WTC11 (cell line): ENCODE data around the gene ITGAL. TPM values are rescaled to one million over a fixed set of nuclear protein-coding genes. Genes with fewer than 3 reads are reported as not detected.
A peak's percentile ranks its signal among the peaks of the same experiment; 100 is the strongest.

Experiments used
- ATAC-seq: fragments of 200-7000 bp; cut with Tn5 transposase; 2 replicates; pipeline ENCODE4 v1.10.0; 2021; ENCODE audit warnings: mild to moderate bottlenecking, moderate library complexity
- CTCF ChIA-PET: fragments of 300-600 bp; sonication (Branson Sonifier 250); formaldehyde crosslinking; loops from one replicate; lab custom pipeline; 2021; ENCODE audit warnings: antibody characterized with exemption; lab: Charles Lee
- POLR2A ChIA-PET: fragments of 350-600 bp; sonication (Branson Sonifier 250); formaldehyde crosslinking; loops from one replicate; lab custom pipeline; 2021; ENCODE audit warnings: antibody characterized with exemption; lab: Charles Lee
- DNase-seq: peaks from one replicate; pipeline ENCODE4 v3.0.0; 2021; ENCODE audit warnings: low spot score
- H3K27ac Mint-ChIP-seq: 2 replicates; pipeline ENCODE4 v1.8.0; 2021; ENCODE audit warnings: mixed read lengths
- H3K27me3 Mint-ChIP-seq: 2 replicates; pipeline ENCODE4 v1.8.0; 2021; ENCODE audit warnings: low read depth, mild to moderate bottlenecking, moderate library complexity, mixed read lengths
- H3K36me3 Mint-ChIP-seq: 2 replicates; pipeline ENCODE4 v1.8.0; 2021; ENCODE audit warnings: mixed read lengths
- H3K4me1 Mint-ChIP-seq: 2 replicates; pipeline ENCODE4 v1.8.0; 2022; ENCODE audit warnings: mixed read lengths
- H3K4me3 Mint-ChIP-seq: 2 replicates; pipeline ENCODE4 v1.8.0; 2021; ENCODE audit warnings: mild to moderate bottlenecking, moderate library complexity, mixed read lengths
- H3K9me3 Mint-ChIP-seq: 2 replicates; pipeline ENCODE4 v1.8.0; 2021; ENCODE audit warnings: mixed read lengths
- AR ChIP-seq: fragments of 250-450 bp; sonication (Bioruptor Pico); IDR thresholded peaks from 2 replicates; pipeline ENCODE4 v1.9.0; 2021; ENCODE audit warnings: mild to moderate bottlenecking
- ARID4B ChIP-seq: sonication (generic); formaldehyde crosslinking; IDR thresholded peaks from 2 replicates; pipeline ENCODE4 v1.8.0; 2023; ENCODE audit warnings: missing genetic modification reagents, mild to moderate bottlenecking, borderline replicate concordance
- ATF1 ChIP-seq: sonication (generic); formaldehyde crosslinking; IDR thresholded peaks from 2 replicates; pipeline ENCODE4 v1.8.1; 2023; ENCODE audit warnings: mild to moderate bottlenecking, moderate library complexity, missing genetic modification reagents
- ATF2 ChIP-seq: sonication (generic); formaldehyde crosslinking; IDR thresholded peaks from 2 replicates; pipeline ENCODE4 v1.8.1; 2022; ENCODE audit warnings: low read depth, missing genetic modification reagents, borderline replicate concordance
- EMX1 ChIP-seq: fragments of 250-450 bp; sonication (Bioruptor Pico); IDR thresholded peaks from 2 replicates; pipeline ENCODE4 v1.8.0; 2021; ENCODE audit warnings: mild to moderate bottlenecking
- FOXP1 ChIP-seq: sonication (generic); formaldehyde crosslinking; IDR thresholded peaks from 2 replicates; pipeline ENCODE4 v1.8.0; 2022; ENCODE audit warnings: missing genetic modification reagents, mild to moderate bottlenecking, moderate library complexity, borderline replicate concordance
- GRHL2 ChIP-seq: fragments of 250-450 bp; sonication (Bioruptor Pico); IDR thresholded peaks from 2 replicates; pipeline ENCODE4 v1.8.0; 2022; ENCODE audit warnings: mild to moderate bottlenecking, moderate library complexity; ENCODE audit not compliant: insufficient replicate concordance, severe bottlenecking
- MLX ChIP-seq: sonication (generic); formaldehyde crosslinking; IDR thresholded peaks from 2 replicates; pipeline ENCODE4 v1.8.1; 2023; ENCODE audit warnings: mild to moderate bottlenecking, missing genetic modification reagents, moderate library complexity
- NFATC4 ChIP-seq: fragments of 250-450 bp; sonication (Bioruptor Pico); IDR thresholded peaks from 2 replicates; pipeline ENCODE4 v1.9.0; 2021; ENCODE audit warnings: mild to moderate bottlenecking
- NFE2L1 ChIP-seq: sonication (generic); formaldehyde crosslinking; IDR thresholded peaks from 2 replicates; pipeline ENCODE4 v1.8.1; 2023; ENCODE audit warnings: missing genetic modification reagents
- NR1H2 ChIP-seq: sonication (generic); formaldehyde crosslinking; IDR thresholded peaks from 2 replicates; pipeline ENCODE4 v1.9.0; 2021; ENCODE audit warnings: mild to moderate bottlenecking, moderate library complexity, missing genetic modification reagents
- NR2C2 ChIP-seq: sonication (generic); formaldehyde crosslinking; IDR thresholded peaks from 2 replicates; pipeline ENCODE4 v1.8.0; 2022; ENCODE audit warnings: mild to moderate bottlenecking, missing genetic modification reagents
- PRDM15 ChIP-seq: sonication (generic); formaldehyde crosslinking; IDR thresholded peaks from 2 replicates; pipeline ENCODE4 v1.8.0; 2022; ENCODE audit warnings: missing genetic modification reagents
- RELA ChIP-seq: sonication (generic); formaldehyde crosslinking; IDR thresholded peaks from 2 replicates; pipeline ENCODE4 v1.8.1; 2022; ENCODE audit warnings: missing genetic modification reagents, mild to moderate bottlenecking, borderline replicate concordance
- SOX15 ChIP-seq: fragments of 250-450 bp; sonication (Bioruptor Pico); IDR thresholded peaks from 2 replicates; pipeline ENCODE4 v1.9.0; 2021; ENCODE audit warnings: mild to moderate bottlenecking
- TEAD4 ChIP-seq: sonication (generic); formaldehyde crosslinking; IDR thresholded peaks from 2 replicates; pipeline ENCODE4 v1.8.0; 2022; ENCODE audit warnings: mild to moderate bottlenecking, missing genetic modification reagents
- ZMAT4 ChIP-seq: fragments of 250-450 bp; sonication (Bioruptor Pico); IDR thresholded peaks from 2 replicates; pipeline ENCODE4 v1.9.0; 2021; ENCODE audit warnings: mild to moderate bottlenecking
- ZNF263 ChIP-seq: sonication (generic); formaldehyde crosslinking; IDR thresholded peaks from 2 replicates; pipeline ENCODE4 v1.8.1; 2022; ENCODE audit warnings: low read depth, mild to moderate bottlenecking, moderate library complexity, missing genetic modification reagents
- ZNF396 ChIP-seq: fragments of 250-450 bp; sonication (Bioruptor Pico); IDR thresholded peaks from 2 replicates; pipeline ENCODE4 v1.8.0; 2021; ENCODE audit warnings: mild to moderate bottlenecking, moderate library complexity, borderline replicate concordance
- ZNF416 ChIP-seq: fragments of 250-450 bp; sonication (Bioruptor Pico); IDR thresholded peaks from 2 replicates; pipeline ENCODE4 v1.9.0; 2021; ENCODE audit warnings: mild to moderate bottlenecking, inconsistent platforms
- total RNA-seq: library from RNA; stranded (reverse); gene quantifications from 3 replicates; pipeline ENCODE4 v1.2.3, GENCODE V29; 2021

The ITGAL gene
- total RNA-seq, 1 experiment from 2014 or later: 1.0 TPM

- TF ChIP-seq AR (CRISPR knock-in tag) (no peak), NFATC4 (CRISPR knock-in tag) (no peak), EMX1 (CRISPR knock-in tag) (no peak), ZNF396 (CRISPR knock-in tag) (no peak), GRHL2 (no peak), SOX15 (CRISPR knock-in tag) (no peak), ZNF263 (CRISPR knock-in tag) (no peak), NR2C2 (no peak), RELA (CRISPR knock-in tag) (no peak), ZMAT4 (CRISPR knock-in tag) (no peak), PRDM15 (CRISPR knock-in tag) (no peak), FOXP1 (CRISPR knock-in tag) (no peak), ATF2 (CRISPR knock-in tag) (no peak)
Observed at GRCh38 chr16:30555315-30556124, 83.0 kb downstream of the ITGAL start (continued).

- H3K27ac Mint-ChIP-seq: peak overlapping the region; percentile 85
- DNase-seq (peak; percentile 16), ATAC-seq (no peak)
- peaks cover 2% of the 10 kb centered on the region for H3K27me3 Mint-ChIP-seq
- H3K36me3 Mint-ChIP-seq: peaks cover 18% of the 10 kb centered on the region
- H3K9me3 Mint-ChIP-seq: no peaks in the 10 kb centered on the region
- CTCF ChIA-PET: interaction anchor here (2.8 kb wide), 1 partner anchor 21 kb away, joined by 39 read pairs; the partner anchor contains the start of gene ZNF747
- POLR2A ChIA-PET: interaction anchor here (3.5 kb wide), 1 partner anchor 21 kb away, joined by 42 read pairs; the partner anchor contains the start of gene ZNF747
- peak overlapping the region; percentile 62 for H3K4me3 Mint-ChIP-seq
- H3K4me1 Mint-ChIP-seq: peaks cover 23% of the 10 kb centered on the region
- TF ChIP-seq TEAD4 (CRISPR knock-in tag) (no peak), ZNF416 (CRISPR knock-in tag) (no peak), ATF1 (no peak), NR1H2 (no peak), ARID4B (CRISPR knock-in tag) (no peak), ZMAT4 (CRISPR knock-in tag) (no peak), NFE2L1 (CRISPR knock-in tag) (no peak), MLX (CRISPR knock-in tag) (no peak)
Observed at GRCh38 chr16:30556125-30556473, 83.6 kb downstream of the ITGAL start.
